ENCODE results near the gene C14orf132.

DNA sequence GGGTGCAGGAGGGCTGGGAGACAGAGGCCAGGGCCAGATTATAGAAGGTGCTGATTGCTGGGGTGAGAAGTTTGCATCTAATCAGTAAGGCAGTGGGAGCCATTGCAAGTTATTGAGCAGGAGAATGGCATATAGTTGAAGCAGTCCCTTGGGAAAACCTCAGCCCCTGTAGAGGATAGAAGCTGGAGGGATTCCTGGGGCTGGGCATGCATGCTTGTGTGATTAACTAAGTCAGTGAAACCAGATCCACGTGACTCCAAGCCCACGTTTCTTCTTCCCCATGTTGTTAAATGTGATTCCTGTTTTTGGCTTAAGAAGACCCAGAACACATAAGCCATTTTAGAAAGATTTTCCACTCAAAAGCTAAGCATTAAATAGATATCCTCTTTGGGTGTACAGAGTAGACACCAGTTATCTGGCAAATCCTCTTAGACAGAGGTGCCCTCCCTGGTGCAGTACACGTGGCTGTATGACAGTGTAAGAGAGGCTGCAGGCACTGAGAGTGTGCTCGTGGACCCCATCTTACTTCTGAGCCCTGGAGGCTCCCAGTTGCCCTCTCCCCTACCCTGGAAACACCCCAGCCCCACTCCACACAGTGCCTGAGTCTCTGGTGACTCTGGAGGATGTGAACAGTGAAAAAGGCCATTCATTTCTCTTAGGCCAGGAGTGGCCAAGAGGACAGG is 3.2 kb downstream of the C14orf132 start:
- TF ChIP-seq, protein P1, sequence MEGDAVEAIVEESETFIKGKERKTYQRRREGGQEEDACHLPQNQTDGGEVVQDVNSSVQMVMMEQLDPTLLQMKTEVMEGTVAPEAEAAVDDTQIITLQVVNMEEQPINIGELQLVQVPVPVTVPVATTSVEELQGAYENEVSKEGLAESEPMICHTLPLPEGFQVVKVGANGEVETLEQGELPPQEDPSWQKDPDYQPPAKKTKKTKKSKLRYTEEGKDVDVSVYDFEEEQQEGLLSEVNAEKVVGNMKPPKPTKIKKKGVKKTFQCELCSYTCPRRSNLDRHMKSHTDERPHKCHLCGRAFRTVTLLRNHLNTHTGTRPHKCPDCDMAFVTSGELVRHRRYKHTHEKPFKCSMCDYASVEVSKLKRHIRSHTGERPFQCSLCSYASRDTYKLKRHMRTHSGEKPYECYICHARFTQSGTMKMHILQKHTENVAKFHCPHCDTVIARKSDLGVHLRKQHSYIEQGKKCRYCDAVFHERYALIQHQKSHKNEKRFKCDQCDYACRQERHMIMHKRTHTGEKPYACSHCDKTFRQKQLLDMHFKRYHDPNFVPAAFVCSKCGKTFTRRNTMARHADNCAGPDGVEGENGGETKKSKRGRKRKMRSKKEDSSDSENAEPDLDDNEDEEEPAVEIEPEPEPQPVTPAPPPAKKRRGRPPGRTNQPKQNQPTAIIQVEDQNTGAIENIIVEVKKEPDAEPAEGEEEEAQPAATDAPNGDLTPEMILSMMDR (IDR thresholded peaks at IDR 0.05), result no peak
- no peak for TF ChIP-seq POLR2A (IDR thresholded peaks at IDR 0.05)

Data from esophagus squamous epithelium (tissue), 4 donors.